Astrocyte (in vitro differentiated cells and primary cell): ENCODE data around the gene MCMBP. TPM values are rescaled to one million over a fixed set of nuclear protein-coding genes. Genes with fewer than 3 reads are reported as not detected.
"Not testable (repeated sequence)": the region's sequence is repeated elsewhere in the genome, so short reads cannot be mapped to it uniquely, and the experiment has no call there.

Source experiments
- DNase-seq: peaks from one replicate; pipeline ENCODE4 v3.0.0-alpha.2; 2010; ENCODE audit warnings: low read depth
- FAIRE-seq: peaks from 2 replicates; lab custom pipeline; 2011; peaks lifted over from hg19 to GRCh38; lab: Jason Lieb, UNC
- H2AFZ ChIP-seq: 2 replicates; pipeline ENCODE4 v1.6.0; 2012; ENCODE audit warnings: low read depth, low read length, inconsistent platforms
- H3K27ac ChIP-seq: 2 replicates; pipeline ENCODE4 v1.5.1; 2011; ENCODE audit warnings: low read depth, low read length, inconsistent platforms
- H3K27me3 ChIP-seq: 2 replicates; pipeline ENCODE4 v1.6.0; 2011; ENCODE audit warnings: low read length, inconsistent platforms; ENCODE audit not compliant: insufficient read depth
- H3K36me3 ChIP-seq: 2 replicates; pipeline ENCODE4 v1.5.1; 2011; ENCODE audit warnings: low read length, inconsistent platforms; ENCODE audit not compliant: insufficient read depth
- H3K4me1 ChIP-seq: 2 replicates; pipeline ENCODE4 v1.5.1; 2011; ENCODE audit warnings: low read length, inconsistent platforms; ENCODE audit not compliant: insufficient read depth
- H3K4me2 ChIP-seq: 2 replicates; pipeline ENCODE4 v1.6.0; 2012; ENCODE audit warnings: low read length, inconsistent platforms
- H3K4me3 ChIP-seq: 2 replicates; pipeline ENCODE4 v1.5.1; 2011; ENCODE audit warnings: low read depth, mild to moderate bottlenecking, low read length, inconsistent platforms; ENCODE audit not compliant: insufficient read depth
- H3K79me2 ChIP-seq: 2 replicates; pipeline ENCODE4 v1.6.0; 2012; ENCODE audit warnings: mild to moderate bottlenecking, low read length, inconsistent platforms; ENCODE audit not compliant: insufficient read depth
- H3K9ac ChIP-seq: 2 replicates; pipeline ENCODE4 v1.6.0; 2012; ENCODE audit warnings: mild to moderate bottlenecking, low read length, inconsistent platforms
- H3K9me3 ChIP-seq: 2 replicates; pipeline ENCODE4 v1.5.1; 2012; ENCODE audit warnings: low read depth, mild to moderate bottlenecking, low read length, inconsistent platforms; ENCODE audit not compliant: insufficient read depth
- H4K20me1 ChIP-seq: 2 replicates; pipeline ENCODE4 v1.6.0; 2012; ENCODE audit warnings: low read length, inconsistent platforms; ENCODE audit not compliant: insufficient read depth
- H3K27ac Mint-ChIP-seq: one replicate; pipeline ENCODE4 v1.8.0; 2021; ENCODE audit warnings: mild to moderate bottlenecking, mixed read lengths; ENCODE audit not compliant: unreplicated experiment
- H3K27me3 Mint-ChIP-seq: one replicate; pipeline ENCODE4 v1.8.0; 2021; ENCODE audit warnings: low read depth, mixed read lengths; ENCODE audit not compliant: unreplicated experiment
- H3K36me3 Mint-ChIP-seq: one replicate; pipeline ENCODE4 v1.8.0; 2021; ENCODE audit warnings: low read depth, mixed read lengths; ENCODE audit not compliant: unreplicated experiment
- H3K4me1 Mint-ChIP-seq: one replicate; pipeline ENCODE4 v1.8.0; 2021; ENCODE audit warnings: low read depth, mixed read lengths; ENCODE audit not compliant: unreplicated experiment
- H3K4me3 Mint-ChIP-seq: one replicate; pipeline ENCODE4 v1.8.0; 2021; ENCODE audit warnings: mild to moderate bottlenecking, moderate library complexity, mixed read lengths; ENCODE audit not compliant: unreplicated experiment
- H3K9me3 Mint-ChIP-seq: one replicate; pipeline ENCODE4 v1.8.0; 2021; ENCODE audit warnings: mild to moderate bottlenecking, mixed read lengths; ENCODE audit not compliant: unreplicated experiment
- EZH2 ChIP-seq: IDR thresholded peaks from 2 replicates; pipeline ENCODE4 v1.6.1; 2012; ENCODE audit warnings: mild to moderate bottlenecking, low read length, inconsistent platforms; ENCODE audit not compliant: insufficient read depth
- total RNA-seq: library from RNA; stranded (reverse); gene quantifications from 2 replicates; pipeline ENCODE4 v1.2.1, GENCODE V29; 2021
- TF ChIP-seq, protein P1 (sequence below): IDR thresholded peaks from 2 replicates; pipeline ENCODE4 v1.5.1; 2011; ENCODE audit warnings: low read depth, mild to moderate bottlenecking, inconsistent platforms, low read length, moderate library complexity; ENCODE audit not compliant: insufficient read depth

MCMBP gene
- total RNA-seq, 1 donor from 2014 or later, result 40.9 TPM

DNA sequence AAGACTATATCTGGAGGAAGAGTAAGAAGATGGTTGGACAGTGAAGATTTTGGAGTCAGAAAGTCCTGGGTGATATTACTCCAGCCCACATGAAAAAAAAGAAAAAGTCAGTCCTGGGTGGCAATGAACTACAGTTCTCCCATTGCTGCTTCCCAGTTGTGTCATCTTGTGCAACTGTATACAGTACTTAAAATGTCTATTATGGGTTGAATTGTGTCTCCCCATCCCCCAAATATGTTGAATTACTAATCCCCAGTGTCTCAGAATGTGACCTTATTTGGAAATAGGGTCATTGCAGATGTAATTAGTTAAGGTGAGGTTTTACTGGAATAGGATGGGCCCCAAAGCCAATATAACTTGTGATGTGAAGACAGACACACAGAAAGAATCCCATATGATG lies 35.5 kb upstream of the MCMBP start:
- no peak overlapping the region for H3K4me2 ChIP-seq
- peaks cover 9% of the 10 kb centered on the region for H4K20me1 ChIP-seq
- H3K27ac Mint-ChIP-seq, result peak overlapping the region; percentile 71
- H3K9ac ChIP-seq, result no peak overlapping the region
- no peaks in the 10 kb centered on the region for H3K4me1 ChIP-seq
- H2AFZ ChIP-seq, result no peak overlapping the region
- no peaks in the 10 kb centered on the region for H3K27me3 ChIP-seq
- no peaks in the 10 kb centered on the region for H3K9me3 ChIP-seq
- peaks cover 33% of the 10 kb centered on the region for H3K36me3 ChIP-seq
- no peak overlapping the region for H3K4me3 Mint-ChIP-seq
- peaks cover 10% of the 10 kb centered on the region for H3K4me1 Mint-ChIP-seq
- H3K79me2 ChIP-seq, result peaks cover 12% of the 10 kb centered on the region
- no peak for FAIRE-seq
- TF ChIP-seq EZH2, result no peak
- TF ChIP-seq, protein P1, sequence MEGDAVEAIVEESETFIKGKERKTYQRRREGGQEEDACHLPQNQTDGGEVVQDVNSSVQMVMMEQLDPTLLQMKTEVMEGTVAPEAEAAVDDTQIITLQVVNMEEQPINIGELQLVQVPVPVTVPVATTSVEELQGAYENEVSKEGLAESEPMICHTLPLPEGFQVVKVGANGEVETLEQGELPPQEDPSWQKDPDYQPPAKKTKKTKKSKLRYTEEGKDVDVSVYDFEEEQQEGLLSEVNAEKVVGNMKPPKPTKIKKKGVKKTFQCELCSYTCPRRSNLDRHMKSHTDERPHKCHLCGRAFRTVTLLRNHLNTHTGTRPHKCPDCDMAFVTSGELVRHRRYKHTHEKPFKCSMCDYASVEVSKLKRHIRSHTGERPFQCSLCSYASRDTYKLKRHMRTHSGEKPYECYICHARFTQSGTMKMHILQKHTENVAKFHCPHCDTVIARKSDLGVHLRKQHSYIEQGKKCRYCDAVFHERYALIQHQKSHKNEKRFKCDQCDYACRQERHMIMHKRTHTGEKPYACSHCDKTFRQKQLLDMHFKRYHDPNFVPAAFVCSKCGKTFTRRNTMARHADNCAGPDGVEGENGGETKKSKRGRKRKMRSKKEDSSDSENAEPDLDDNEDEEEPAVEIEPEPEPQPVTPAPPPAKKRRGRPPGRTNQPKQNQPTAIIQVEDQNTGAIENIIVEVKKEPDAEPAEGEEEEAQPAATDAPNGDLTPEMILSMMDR, result no peak
- H3K27ac ChIP-seq, result no peak overlapping the region
- H3K36me3 Mint-ChIP-seq, result peaks cover 6% of the 10 kb centered on the region
- no peak for DNase-seq
- no peak overlapping the region for H3K4me3 ChIP-seq
- H3K27me3 Mint-ChIP-seq, result no peaks in the 10 kb centered on the region
- H3K9me3 Mint-ChIP-seq, result no peaks in the 10 kb centered on the region

DNA sequence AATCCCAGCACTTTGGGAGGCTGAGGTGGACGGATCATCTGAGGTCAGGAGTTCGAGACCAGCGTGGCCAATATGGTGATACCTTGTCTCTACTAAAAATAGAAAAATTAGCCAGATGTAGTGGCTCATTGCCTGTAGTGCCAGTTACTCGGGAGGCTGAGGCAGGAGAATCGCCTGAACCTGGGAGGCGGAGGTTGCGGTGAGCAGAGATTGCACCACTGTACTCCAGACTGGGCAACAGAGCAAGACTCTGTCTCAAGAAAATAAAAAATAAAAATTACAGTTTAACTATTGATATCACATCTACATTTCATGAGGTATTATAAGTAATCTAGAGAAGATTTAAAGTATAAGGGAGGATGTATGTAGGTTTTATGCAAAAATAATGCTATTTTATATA lies 35.1 kb upstream of the MCMBP start:
- H3K79me2 ChIP-seq, result peaks cover 17% of the 10 kb centered on the region

DNA sequence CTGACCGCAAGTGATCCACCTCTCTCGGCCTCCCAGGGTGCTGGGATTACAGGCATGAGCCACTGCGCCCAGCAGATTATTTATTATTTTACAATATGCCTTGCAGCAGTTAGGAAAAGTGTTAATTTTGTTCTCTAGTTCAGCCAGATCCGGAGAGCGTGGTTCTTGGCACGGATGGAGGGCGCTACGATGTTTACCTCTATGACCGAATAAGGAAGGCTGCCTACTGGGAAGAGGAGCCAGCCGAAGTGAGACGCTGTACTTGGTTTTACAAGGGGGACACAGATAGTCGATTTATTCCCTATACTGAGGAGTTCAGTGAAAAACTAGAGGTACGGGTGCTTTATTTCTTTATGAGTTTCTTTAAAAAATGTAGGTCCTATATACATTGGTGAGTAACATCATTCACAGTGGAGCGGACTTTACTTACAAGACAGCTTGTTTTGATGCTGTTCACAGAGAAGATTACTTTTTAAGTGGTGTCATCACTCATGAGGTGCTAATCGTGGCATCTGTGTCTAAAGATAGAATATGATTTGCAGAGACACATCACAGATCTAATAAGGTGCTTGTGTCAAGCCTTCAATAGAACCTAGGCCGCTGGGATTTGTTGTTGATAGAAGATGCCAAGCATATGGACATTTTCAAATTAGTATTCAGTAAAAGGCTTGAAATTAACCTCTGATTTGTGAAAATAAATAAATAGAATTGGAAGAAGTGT lies 31.5 kb upstream of the MCMBP start:
- Mint-ChIP-seq H3K4me3 (no peak overlapping the region), H3K27me3 (no peaks in the 10 kb centered on the region), H3K9me3 (no peaks in the 10 kb centered on the region), H3K36me3 (peaks cover 3% of the 10 kb centered on the region), H3K27ac (no peak overlapping the region), H3K4me1 (peaks cover 7% of the 10 kb centered on the region)
- DNase-seq (no peak), FAIRE-seq (no peak)
- no peak overlapping the region for H3K4me2 ChIP-seq
- no peaks in the 10 kb centered on the region for H3K27me3 ChIP-seq
- H3K4me1 ChIP-seq, result no peaks in the 10 kb centered on the region
- H3K4me3 ChIP-seq, result no peak overlapping the region
- peaks cover 53% of the 10 kb centered on the region for H3K79me2 ChIP-seq
- no peak for TF ChIP-seq EZH2
- TF ChIP-seq, protein P1, result no peak
- no peak overlapping the region for H3K27ac ChIP-seq
- no peak overlapping the region for H3K9ac ChIP-seq
- no peaks in the 10 kb centered on the region for H3K9me3 ChIP-seq
- H2AFZ ChIP-seq, result no peak overlapping the region
- peaks cover 38% of the 10 kb centered on the region for H4K20me1 ChIP-seq
- peaks cover 29% of the 10 kb centered on the region for H3K36me3 ChIP-seq

More for the DNA sequence above, 35.1 kb upstream of the MCMBP start:
- H3K4me1 Mint-ChIP-seq, H3K36me3 Mint-ChIP-seq, H3K27ac ChIP-seq, H3K27me3 ChIP-seq, H3K27ac Mint-ChIP-seq, H2AFZ ChIP-seq, H3K9ac ChIP-seq, H3K4me2 ChIP-seq, H3K4me3 ChIP-seq, H3K4me1 ChIP-seq, H3K9me3 Mint-ChIP-seq, FAIRE-seq, H3K9me3 ChIP-seq, H3K4me3 Mint-ChIP-seq, DNase-seq, H3K27me3 Mint-ChIP-seq: not testable (repeated sequence)
- Histone ChIP-seq H3K36me3 (peaks cover 33% of the 10 kb centered on the region), H4K20me1 (peaks cover 13% of the 10 kb centered on the region)
